GM12878 (cell line): Measurements from ENCODE around the gene ELMO3. TPM values are rescaled to one million over a fixed set of nuclear protein-coding genes. Genes with fewer than 3 reads are reported as not detected.
A peak's percentile ranks its signal among the peaks of the same experiment; 100 is the strongest.

Source experiments
- ATF7 ChIP-seq: fragments of 450-650 bp; IDR thresholded peaks from 2 replicates; pipeline ENCODE4 v1.6.1; 2016; ENCODE audit warnings: low read depth, mild to moderate bottlenecking
- E4F1 ChIP-seq: fragments of 450-650 bp; IDR thresholded peaks from 2 replicates; pipeline ENCODE4 v1.6.1; 2018; ENCODE audit warnings: borderline replicate concordance, mild to moderate bottlenecking; ENCODE audit not compliant: partially characterized antibody
- FOS ChIP-seq: IDR thresholded peaks from 3 replicates; pipeline ENCODE4 v1.6.1; 2011; ENCODE audit warnings: borderline replicate concordance; ENCODE audit not compliant: insufficient read length; ENCODE audit errors: extremely low read depth
- IKZF2 ChIP-seq, 2 experiments: fragments of 450-650 bp; IDR thresholded peaks; 2 replicates each; pipeline ENCODE4 v1.6.1; 2017; ENCODE audit warnings: mild to moderate bottlenecking in 2 of 2, moderate library complexity in 2 of 2
- NFYB ChIP-seq: IDR thresholded peaks from 2 replicates; pipeline ENCODE4 v1.6.1; 2011; ENCODE audit warnings: low read depth, mild to moderate bottlenecking, low read length, improper control_type of control experiment, moderate library complexity; ENCODE audit not compliant: insufficient read depth
- NKRF ChIP-seq: fragments of 450-650 bp; conservative IDR thresholded peaks from 2 replicates; pipeline ENCODE4 v1.6.1; 2017; ENCODE audit warnings: mild to moderate bottlenecking, moderate library complexity
- NR2F1 ChIP-seq: fragments of 450-650 bp; conservative IDR thresholded peaks from 2 replicates; pipeline ENCODE4 v1.6.1; 2017; ENCODE audit warnings: mild to moderate bottlenecking
- PAX8 ChIP-seq: fragments of 450-650 bp; IDR thresholded peaks from 2 replicates; pipeline ENCODE4 v1.6.1; 2017; ENCODE audit warnings: mild to moderate bottlenecking, moderate library complexity
- PKNOX1 ChIP-seq: fragments of 450-650 bp; IDR thresholded peaks from 2 replicates; pipeline ENCODE4 v1.6.1; 2016; ENCODE audit warnings: mild to moderate bottlenecking
- POLR2AphosphoS2 ChIP-seq: IDR thresholded peaks from 2 replicates; pipeline ENCODE4 v1.6.1; 2011; ENCODE audit warnings: low read depth, mild to moderate bottlenecking, low read length, improper control_type of control experiment, moderate library complexity
- POU2F2 ChIP-seq: IDR thresholded peaks from 3 replicates; pipeline ENCODE4 v1.6.1; 2011; ENCODE audit warnings: low read depth, mild to moderate bottlenecking, low read length, borderline replicate concordance
- RB1 ChIP-seq: fragments of 450-650 bp; formaldehyde crosslinking; IDR thresholded peaks from 2 replicates; pipeline ENCODE4 v1.6.1; 2017; ENCODE audit warnings: mild to moderate bottlenecking, borderline replicate concordance
- RELA ChIP-seq: fragments of 450-650 bp; IDR thresholded peaks from 2 replicates; pipeline ENCODE4 v1.8.0; 2014; ENCODE audit warnings: borderline replicate concordance; ENCODE audit not compliant: partially characterized antibody
- RUNX3 ChIP-seq: IDR thresholded peaks from 2 replicates; pipeline ENCODE4 v1.6.1; 2012; ENCODE audit warnings: low read length, inconsistent platforms
- SIX5 ChIP-seq: IDR thresholded peaks from 2 replicates; pipeline ENCODE4 v1.6.1; 2011; ENCODE audit warnings: mild to moderate bottlenecking, low read depth, low read length, moderate library complexity; ENCODE audit not compliant: severe bottlenecking
- SPI1 ChIP-seq: IDR thresholded peaks from 2 replicates; pipeline ENCODE4 v1.6.1; 2011; ENCODE audit warnings: low read depth, mild to moderate bottlenecking, low read length, moderate library complexity, borderline replicate concordance; ENCODE audit not compliant: insufficient read depth
- STAT1 ChIP-seq: fragments of 450-650 bp; conservative IDR thresholded peaks from 2 replicates; pipeline ENCODE4 v1.6.1; 2014; ENCODE audit warnings: antibody characterized with exemption, mild to moderate bottlenecking
- TCF3 ChIP-seq: IDR thresholded peaks from 2 replicates; pipeline ENCODE4 v1.6.1; 2012; ENCODE audit warnings: low read depth, mild to moderate bottlenecking, low read length, borderline replicate concordance; ENCODE audit not compliant: insufficient read depth
- USF1 ChIP-seq: IDR thresholded peaks from 2 replicates; pipeline ENCODE4 v1.6.1; 2011; ENCODE audit warnings: borderline replicate concordance, low read depth, mild to moderate bottlenecking, moderate library complexity, mixed read lengths, low read length; ENCODE audit not compliant: insufficient read depth; ENCODE audit errors: extremely low read length
- ZBTB33 ChIP-seq: fragments of 450-650 bp; IDR thresholded peaks from 2 replicates; pipeline ENCODE4 v1.6.1; 2017; ENCODE audit warnings: mild to moderate bottlenecking
- ZNF24 ChIP-seq: fragments of 450-650 bp; IDR thresholded peaks from 2 replicates; pipeline ENCODE4 v1.6.1; 2017; ENCODE audit warnings: antibody characterized with exemption, mild to moderate bottlenecking
- polyA plus RNA-seq, 11 experiments: library from polyadenylated mRNA; depleted of rRNA in 4 of 11; unstranded in 6 of 11; stranded (reverse) in 5 of 11; fragments of >200 nt; fragmentation: Nextera tagmentation in 4 of 11; fragmentation: Illumina TruSeq in 1 of 11; extraction: Ambion mirVana in 4 of 11; extraction: Trizol in 1 of 11; gene quantifications; 1 replicate in 1 of 11; 2 replicates in 10 of 11; pipeline versions ENCODE4 v1.2.1 to v1.2.3, GENCODE V29; 2011 to 2016; ENCODE audit warnings: inconsistent platforms in 2 of 11, missing spikeins in 2 of 11, low read depth in 1 of 11
- total RNA-seq, 4 experiments: library from RNA; depleted of rRNA in 3 of 4; stranded (reverse); fragments of >200 nt in 3 of 4; fragmentation: Illumina TruSeq in 1 of 4; extraction: Trizol in 1 of 4; gene quantifications; 2 replicates each; pipeline versions ENCODE4 v1.2.1 to v1.2.3, GENCODE V29; 2013 to 2021

ELMO3 gene
- total and polyA plus RNA-seq, 10 of the 15 experiments (the other 5 are each of a cell fraction or from before 2014, with no cell fraction given) = 0.05 to 4.7 (median 0.96) TPM; not detected in 1

- no peak for TF ChIP-seq ZBTB33
- 0 out of 2 replicates have a peak, but pooled peaks have one; percentile 31 for TF ChIP-seq NKRF
- TF ChIP-seq POLR2AphosphoS2 = no peak
- TF ChIP-seq NFYB = no peak
- TF ChIP-seq FOS = no peak
- TF ChIP-seq RELA = no peak
- TF ChIP-seq POU2F2 = 0 out of 3 replicates have a peak, but pooled peaks have one; percentile 38
- TF ChIP-seq SIX5 = no peak
- TF ChIP-seq TCF3 = 0 out of 2 replicates have a peak, but pooled peaks have one; percentile 62
- no peak for TF ChIP-seq E4F1
- no peak for TF ChIP-seq SPI1
- TF ChIP-seq RUNX3 = peak; percentile 75
- no peak for TF ChIP-seq PKNOX1
- peak; percentile 30; the same call in 1 of the 2 replicates for TF ChIP-seq ZNF24
- no peak for TF ChIP-seq PAX8
- no peak for TF ChIP-seq USF1
- no peak for TF ChIP-seq STAT1
- no peak for TF ChIP-seq ATF7
- TF ChIP-seq RB1 = peak; percentile 95
- TF ChIP-seq IKZF2 (IDR thresholded peaks at IDR 0.05) = no peak
- 0 out of 2 replicates have a peak, but pooled peaks have one; percentile 36 for TF ChIP-seq NR2F1
Observed at GRCh38 chr16:67155295-67156142, 43.4 kb upstream of the ELMO3 start (continued).
